NB4 (cell line): ENCODE results near the gene PPP4R2.

Experiments used
- POLR2A ChIP-seq: IDR thresholded peaks from 2 replicates; pipeline ENCODE4 v1.6.1; 2011; ENCODE audit warnings: mild to moderate bottlenecking; ENCODE audit not compliant: insufficient read length; ENCODE audit errors: extremely low read depth
- TF ChIP-seq, protein P1 (sequence below): IDR thresholded peaks from one replicate; pipeline ENCODE4 v1.5.1; 2012; ENCODE audit warnings: low read depth, low read length

DNA sequence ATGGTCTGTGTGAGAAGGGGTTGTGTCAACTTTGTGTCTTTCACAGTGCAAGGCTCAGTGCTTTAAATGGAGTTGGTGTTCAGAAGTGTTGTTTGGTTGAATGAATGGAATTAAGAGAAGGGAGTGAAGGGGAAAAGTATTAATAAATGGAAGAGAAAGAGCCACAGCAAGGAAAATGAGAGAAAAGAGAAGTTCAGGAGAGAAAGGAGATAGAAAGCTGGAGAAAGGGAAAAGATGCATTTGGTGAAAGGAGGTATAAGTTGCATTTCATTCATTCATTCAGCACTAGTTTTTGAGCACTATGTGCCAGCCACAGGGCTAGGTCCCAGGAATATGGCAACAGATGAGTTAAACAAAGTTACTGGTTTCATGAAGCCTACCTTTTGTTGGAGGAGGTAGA lies 34.3 kb upstream of the PPP4R2 start:
- TF ChIP-seq, protein P1, sequence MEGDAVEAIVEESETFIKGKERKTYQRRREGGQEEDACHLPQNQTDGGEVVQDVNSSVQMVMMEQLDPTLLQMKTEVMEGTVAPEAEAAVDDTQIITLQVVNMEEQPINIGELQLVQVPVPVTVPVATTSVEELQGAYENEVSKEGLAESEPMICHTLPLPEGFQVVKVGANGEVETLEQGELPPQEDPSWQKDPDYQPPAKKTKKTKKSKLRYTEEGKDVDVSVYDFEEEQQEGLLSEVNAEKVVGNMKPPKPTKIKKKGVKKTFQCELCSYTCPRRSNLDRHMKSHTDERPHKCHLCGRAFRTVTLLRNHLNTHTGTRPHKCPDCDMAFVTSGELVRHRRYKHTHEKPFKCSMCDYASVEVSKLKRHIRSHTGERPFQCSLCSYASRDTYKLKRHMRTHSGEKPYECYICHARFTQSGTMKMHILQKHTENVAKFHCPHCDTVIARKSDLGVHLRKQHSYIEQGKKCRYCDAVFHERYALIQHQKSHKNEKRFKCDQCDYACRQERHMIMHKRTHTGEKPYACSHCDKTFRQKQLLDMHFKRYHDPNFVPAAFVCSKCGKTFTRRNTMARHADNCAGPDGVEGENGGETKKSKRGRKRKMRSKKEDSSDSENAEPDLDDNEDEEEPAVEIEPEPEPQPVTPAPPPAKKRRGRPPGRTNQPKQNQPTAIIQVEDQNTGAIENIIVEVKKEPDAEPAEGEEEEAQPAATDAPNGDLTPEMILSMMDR, result no peak
- no peak for TF ChIP-seq POLR2A
